HG02678 (cell line): Measurements from ENCODE around the gene MAP3K21.

ENCODE experiments used
- ATAC-seq: cut with Tn5 transposase; IDR thresholded peaks from one replicate; pipeline ENCODE4 v1.9.1; 2021; ENCODE audit warnings: mild to moderate bottlenecking, moderate library complexity; ENCODE audit not compliant: unreplicated experiment

Gene MAP3K21

DNA sequence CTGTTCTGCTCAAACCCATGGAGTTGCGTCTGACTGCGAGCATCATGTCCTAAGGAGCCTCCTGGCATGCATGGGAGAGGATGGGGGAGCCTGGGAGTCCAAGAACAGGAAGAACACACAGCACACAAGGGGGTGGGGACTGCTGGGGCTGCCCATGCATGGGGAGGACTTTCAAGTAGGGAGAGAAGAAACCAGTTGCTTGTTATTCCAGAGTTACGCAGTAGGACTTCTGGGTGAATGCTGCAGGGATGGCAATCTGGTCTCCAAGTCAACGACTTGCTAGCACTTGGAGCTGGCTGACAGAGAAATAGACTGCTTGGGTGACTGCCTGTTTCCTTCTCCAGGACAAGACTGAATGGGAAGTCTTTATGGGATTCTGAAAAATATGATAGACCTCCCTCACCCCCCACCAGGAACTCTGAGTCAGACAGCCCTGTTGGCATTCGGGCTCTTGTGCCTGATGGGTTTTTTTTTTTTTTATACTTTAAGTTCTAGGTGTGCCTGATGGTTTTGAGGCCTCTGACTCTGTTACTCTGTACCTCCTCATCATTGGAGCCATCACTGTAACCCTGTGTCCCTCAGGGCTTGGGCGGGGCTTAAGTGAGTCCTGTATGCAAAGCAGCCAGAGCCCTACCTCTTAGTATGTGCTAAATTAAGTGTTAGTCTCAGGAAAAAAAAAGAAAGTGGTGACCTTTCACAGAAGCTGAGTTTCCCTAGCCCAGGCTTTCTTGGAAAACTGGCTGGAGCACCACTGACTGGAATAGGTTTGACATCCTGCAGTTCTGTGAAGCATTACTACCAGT is 30.3 kb downstream of the MAP3K21 start:
- ATAC-seq, result no peak

DNA sequence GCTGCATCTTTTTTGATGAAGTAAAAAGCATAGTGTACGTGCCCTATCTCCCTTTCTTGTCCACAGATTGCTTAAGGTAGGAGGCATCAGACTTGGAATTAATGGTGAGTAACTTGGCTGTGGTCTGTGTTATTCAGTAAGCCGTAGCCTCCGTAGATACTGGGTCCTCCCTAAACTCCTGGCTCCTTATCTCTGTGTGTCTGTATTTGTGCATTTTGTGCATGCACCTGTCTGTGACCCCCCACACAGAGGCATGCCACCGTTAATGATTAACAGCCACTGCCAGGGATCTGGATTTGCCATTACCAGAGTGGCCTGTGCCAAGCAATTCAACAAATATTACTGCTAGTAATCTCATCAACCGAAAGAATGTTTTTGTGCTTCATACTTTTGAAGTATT is 31.9 kb downstream of the MAP3K21 start:
- ATAC-seq, result no peak

- ATAC-seq, result no peak
Measured at GRCh38 chr1:233359905-233360304, 32.4 kb downstream of the MAP3K21 start.

DNA sequence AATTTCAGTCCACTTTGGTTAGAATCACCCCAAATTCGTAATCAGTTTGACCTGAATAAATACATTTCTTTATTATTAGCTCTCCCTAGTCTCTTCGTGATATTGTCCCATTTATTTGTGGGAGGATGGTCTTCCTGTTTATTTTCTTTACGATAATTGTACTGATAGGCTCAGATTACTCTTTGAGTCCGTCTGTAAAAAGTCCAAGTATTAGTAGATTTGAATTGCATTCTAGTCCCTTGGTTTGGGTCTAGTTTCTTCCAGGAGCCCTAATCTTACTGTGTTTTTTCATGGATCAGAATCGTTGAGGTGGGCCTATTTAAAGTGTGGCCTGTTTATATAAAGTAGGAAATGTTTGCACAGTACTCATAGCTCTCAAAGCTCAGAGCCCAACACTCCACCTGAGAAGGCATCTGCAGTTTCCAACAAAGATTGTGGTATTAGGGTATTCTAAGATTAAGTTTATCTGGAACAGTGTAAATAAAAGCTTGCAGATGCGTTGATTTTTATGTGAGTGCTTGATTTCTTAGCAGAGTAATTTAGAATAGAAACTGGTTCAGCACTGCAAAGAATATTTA is 33.1 kb downstream of the MAP3K21 start:
- no peak for ATAC-seq

DNA sequence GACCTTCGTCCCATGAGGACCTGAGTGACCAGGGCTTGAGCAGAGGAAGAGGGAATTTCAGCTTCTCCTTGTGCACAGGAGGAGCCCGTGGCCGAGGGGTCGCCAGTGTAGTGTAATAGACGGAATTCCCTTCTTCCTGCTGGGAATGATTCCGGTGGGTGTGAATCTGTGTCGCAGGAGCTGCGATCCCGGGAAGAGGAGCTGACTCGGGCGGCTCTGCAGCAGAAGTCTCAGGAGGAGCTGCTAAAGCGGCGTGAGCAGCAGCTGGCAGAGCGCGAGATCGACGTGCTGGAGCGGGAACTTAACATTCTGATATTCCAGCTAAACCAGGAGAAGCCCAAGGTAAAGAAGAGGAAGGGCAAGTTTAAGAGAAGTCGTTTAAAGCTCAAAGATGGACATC is 34.4 kb downstream of the MAP3K21 start:
- ATAC-seq, result no peak

- ATAC-seq, result no peak
Measured at GRCh38 chr1:233362743-233363142, 35.2 kb downstream of the MAP3K21 start.

- no peak for ATAC-seq
Measured at GRCh38 chr1:233364026-233364425, 36.5 kb downstream of the MAP3K21 start.

GRCh38 chr1:233364695-233365539 is 37.4 kb downstream of the MAP3K21 start:
- ATAC-seq, result peak; percentile 45

DNA sequence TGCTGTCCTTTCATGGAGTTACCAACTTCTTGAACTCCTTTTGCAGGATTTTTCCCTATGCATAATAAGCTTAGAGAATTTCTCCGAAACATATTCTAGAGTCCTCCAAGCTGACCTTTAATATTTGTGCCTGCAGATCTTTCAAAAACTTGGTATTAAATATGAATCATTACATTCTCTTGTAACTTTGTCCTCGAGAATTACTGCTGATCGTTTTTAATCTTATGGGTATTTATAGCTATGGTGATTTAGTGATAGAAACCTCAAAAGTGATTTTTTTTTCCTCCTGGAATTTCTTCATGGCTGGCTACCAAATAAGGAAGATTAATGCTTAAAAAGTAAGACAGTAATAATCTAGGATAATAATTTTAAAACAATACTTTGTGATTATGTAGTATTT is 39.1 kb downstream of the MAP3K21 start:
- ATAC-seq, result no peak

GRCh38 chr1:233367057-233367803 is 39.7 kb downstream of the MAP3K21 start:
- ATAC-seq, result no peak

DNA sequence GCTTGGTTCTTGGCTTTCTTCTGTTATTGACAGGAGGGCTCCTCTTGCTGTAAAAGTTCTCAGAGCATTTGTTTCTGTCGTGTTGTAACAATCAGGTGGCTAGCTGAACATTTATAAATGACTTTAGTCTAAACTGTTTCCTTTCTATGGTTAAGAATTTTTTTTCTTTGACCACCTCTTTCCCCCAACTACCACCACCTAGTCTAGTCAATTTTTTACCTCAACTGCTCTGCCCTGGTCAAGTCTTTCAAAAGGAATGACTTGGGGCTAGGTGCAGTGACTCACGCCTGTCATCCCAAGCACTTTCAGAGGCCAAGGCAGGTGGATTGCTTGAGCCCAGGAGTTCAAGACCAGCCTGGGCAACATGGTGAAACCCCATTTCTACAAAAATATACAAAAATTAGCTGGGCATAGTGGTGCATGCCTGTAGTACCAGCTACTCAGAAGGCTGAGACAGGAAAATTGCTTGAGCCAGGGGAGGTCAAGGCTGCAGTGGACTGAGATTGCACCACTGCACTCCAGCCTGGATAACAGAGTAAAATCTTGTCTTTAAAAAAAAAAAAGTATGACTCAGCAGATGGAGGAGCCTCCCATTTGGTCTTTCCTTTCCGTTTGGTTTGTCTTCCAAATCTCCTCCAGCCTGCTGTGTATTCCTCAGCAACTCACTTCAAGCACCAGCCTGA is 40.7 kb downstream of the MAP3K21 start:
- no peak for ATAC-seq

GRCh38 chr1:233368789-233369130 is 41.2 kb downstream of the MAP3K21 start:
- ATAC-seq, result no peak

GRCh38 chr1:233372218-233373120 is 44.9 kb downstream of the MAP3K21 start:
- no peak for ATAC-seq

- ATAC-seq, result no peak
Measured at GRCh38 chr1:233373226-233373625, 45.7 kb downstream of the MAP3K21 start.

DNA sequence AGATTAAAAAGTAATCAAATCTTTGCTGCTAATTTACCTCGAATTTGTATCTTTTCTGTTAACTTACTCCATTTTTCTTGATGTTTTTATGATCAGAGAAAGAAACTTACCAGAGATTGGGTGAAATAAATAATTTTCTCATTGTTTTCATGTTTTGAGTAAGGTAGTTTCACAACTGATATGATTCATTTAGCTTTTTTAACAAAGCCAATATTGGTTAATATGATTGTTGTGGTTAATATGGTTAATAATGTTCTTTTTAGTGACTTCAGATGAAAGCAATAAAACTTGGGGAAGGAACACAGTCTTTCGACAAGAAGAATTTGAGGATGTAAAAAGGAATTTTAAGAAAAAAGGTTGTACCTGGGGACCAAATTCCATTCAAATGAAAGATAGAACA is 48.1 kb downstream of the MAP3K21 start:
- ATAC-seq, result no peak

DNA sequence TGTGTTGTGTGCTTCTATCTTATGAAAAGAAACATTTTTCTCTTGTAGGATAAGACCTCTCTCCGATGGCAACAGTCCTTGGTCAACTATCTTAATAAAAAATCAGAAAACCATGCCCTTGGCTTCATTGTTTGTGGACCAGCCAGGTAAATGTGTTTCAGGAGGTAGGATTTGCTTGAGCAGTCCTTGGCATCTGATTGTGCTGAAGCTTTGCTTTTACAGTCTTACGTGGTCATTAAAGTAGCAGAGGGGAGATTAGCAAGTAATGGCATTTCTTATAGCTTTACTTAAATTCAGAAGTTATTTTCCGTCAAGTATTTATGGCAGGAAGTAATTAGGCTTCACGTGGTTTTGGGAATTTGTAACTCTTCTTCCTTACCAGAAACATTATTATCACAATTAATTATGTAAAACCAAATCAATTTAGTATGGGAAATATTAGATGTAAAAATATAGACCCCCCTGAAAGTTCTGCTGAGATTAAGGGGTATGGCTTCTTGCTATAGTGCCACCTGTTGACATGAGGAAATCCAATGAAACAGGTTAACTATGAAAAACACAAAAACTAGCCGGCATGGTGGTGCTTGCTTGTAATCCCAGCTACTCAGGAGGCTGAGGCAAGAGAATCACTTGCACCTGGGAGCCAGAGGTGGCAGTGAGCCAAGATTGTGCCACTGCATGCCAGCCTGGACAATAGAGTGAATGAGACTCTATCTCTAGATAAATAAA is 49.0 kb downstream of the MAP3K21 start:
- ATAC-seq, result no peak

- ATAC-seq, result peak; percentile 88
Measured at GRCh38 chr1:233379869-233380438, 52.4 kb downstream of the MAP3K21 start.

DNA sequence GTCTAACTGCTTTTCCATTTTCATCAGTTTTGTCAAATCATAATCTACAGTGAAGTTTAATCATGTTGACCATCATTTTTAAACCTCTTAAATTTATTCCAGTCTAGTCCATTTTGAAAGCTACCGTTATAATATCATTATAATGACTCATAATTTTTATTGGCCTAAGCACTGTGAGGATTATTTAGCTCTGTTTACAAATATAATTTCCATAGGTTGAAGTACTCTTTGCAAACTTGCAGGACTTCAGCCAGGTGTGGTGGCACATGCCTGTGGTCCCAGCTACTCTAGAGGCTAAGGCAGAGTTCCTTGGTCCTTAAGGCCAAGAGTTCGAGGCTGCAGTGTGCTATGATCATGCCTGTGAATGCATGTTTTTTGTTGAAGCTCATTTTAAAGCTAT is 54.3 kb downstream of the MAP3K21 start:
- ATAC-seq, result no peak

GRCh38 chr1:233383984-233384383 is 56.5 kb downstream of the MAP3K21 start:
- no peak for ATAC-seq
